HepG2 (cell line): ENCODE data around the gene NCOA5. TPM values are rescaled to one million over a fixed set of nuclear protein-coding genes. Genes with fewer than 3 reads are reported as not detected.

Experiments used
- ASH2L ChIP-seq: fragments of 300-600, 200-600 bp; sonication (generic); IDR thresholded peaks from 2 replicates; pipeline ENCODE4 v1.7.0; 2017; ENCODE audit warnings: low read depth, mild to moderate bottlenecking, moderate library complexity, mixed read lengths, low read length; ENCODE audit not compliant: insufficient read length
- BRD4 ChIP-seq: sonication (generic); formaldehyde crosslinking; IDR thresholded peaks from 2 replicates; pipeline ENCODE4 v1.4.0; 2020; ENCODE audit warnings: missing genetic modification reagents
- GZF1 ChIP-seq: sonication (generic); formaldehyde crosslinking; IDR thresholded peaks from 2 replicates; pipeline ENCODE4 v1.5.1; 2020; ENCODE audit warnings: mild to moderate bottlenecking, missing genetic modification reagents
- JDP2 ChIP-seq: sonication (generic); formaldehyde crosslinking; IDR thresholded peaks from 2 replicates; pipeline ENCODE4 v1.8.1; 2022; ENCODE audit warnings: missing genetic modification reagents, borderline replicate concordance
- JUN ChIP-seq: sonication (generic); formaldehyde crosslinking; IDR thresholded peaks from 2 replicates; pipeline ENCODE4 v1.4.0; 2020; ENCODE audit warnings: mild to moderate bottlenecking, missing genetic modification reagents
- REPIN1 ChIP-seq: sonication (generic); formaldehyde crosslinking; IDR thresholded peaks from 2 replicates; pipeline ENCODE4 v1.8.0; 2022; ENCODE audit warnings: missing genetic modification reagents, low read depth, mild to moderate bottlenecking, borderline replicate concordance
- RXRB ChIP-seq: IDR thresholded peaks from 2 replicates; pipeline ENCODE4 v1.6.1; 2016; ENCODE audit warnings: borderline replicate concordance, missing genetic modification reagents, missing compliant biosample characterization
- SMARCE1 ChIP-seq: fragments of 450-650 bp; IDR thresholded peaks from 2 replicates; pipeline ENCODE4 v1.6.1; 2017; ENCODE audit warnings: borderline replicate concordance
- SRY ChIP-seq: sonication (generic); formaldehyde crosslinking; IDR thresholded peaks from 2 replicates; pipeline ENCODE4 v1.8.0; 2022; ENCODE audit warnings: mild to moderate bottlenecking, missing genetic modification reagents
- TOE1 ChIP-seq: sonication (generic); formaldehyde crosslinking; IDR thresholded peaks from 2 replicates; pipeline ENCODE4 v1.4.0; 2020; ENCODE audit warnings: mild to moderate bottlenecking, missing genetic modification reagents
- WIZ ChIP-seq: sonication (generic); formaldehyde crosslinking; IDR thresholded peaks from 2 replicates; pipeline ENCODE4 v1.5.1; 2020; ENCODE audit warnings: mild to moderate bottlenecking, missing genetic modification reagents
- ZNF329 ChIP-seq: sonication (generic); formaldehyde crosslinking; IDR thresholded peaks from 2 replicates; pipeline ENCODE4 v1.9.0; 2021; ENCODE audit warnings: low read depth, mild to moderate bottlenecking, missing genetic modification reagents
- ZNF331 ChIP-seq: sonication (generic); formaldehyde crosslinking; IDR thresholded peaks from 2 replicates; pipeline ENCODE4 v1.4.0; 2020; ENCODE audit warnings: missing genetic modification reagents
- ZNF33B ChIP-seq: sonication (generic); formaldehyde crosslinking; IDR thresholded peaks from 2 replicates; pipeline ENCODE4 v1.5.1; 2020; ENCODE audit warnings: mild to moderate bottlenecking, missing genetic modification reagents
- ZNF430 ChIP-seq: sonication (generic); formaldehyde crosslinking; IDR thresholded peaks from 2 replicates; pipeline ENCODE4 v1.9.0; 2021; ENCODE audit warnings: mild to moderate bottlenecking, missing genetic modification reagents
- ZNF567 ChIP-seq: sonication (generic); formaldehyde crosslinking; IDR thresholded peaks from 2 replicates; pipeline ENCODE4 v1.8.1; 2023; ENCODE audit warnings: mild to moderate bottlenecking, missing genetic modification reagents, borderline replicate concordance
- ZNF629 ChIP-seq: sonication (generic); formaldehyde crosslinking; conservative IDR thresholded peaks from 2 replicates; pipeline ENCODE4 v1.5.0; 2020; ENCODE audit warnings: missing genetic modification reagents
- ZNF780A ChIP-seq: sonication (generic); formaldehyde crosslinking; IDR thresholded peaks from 2 replicates; pipeline ENCODE4 v1.8.0; 2022; ENCODE audit warnings: mild to moderate bottlenecking, missing genetic modification reagents, moderate library complexity
- ZNF781 ChIP-seq: sonication (generic); formaldehyde crosslinking; IDR thresholded peaks from 2 replicates; pipeline ENCODE4 v1.5.1; 2020; ENCODE audit warnings: borderline replicate concordance, mild to moderate bottlenecking, missing genetic modification reagents; ENCODE audit errors: not compliant biosample characterization
- ZSCAN22 ChIP-seq: sonication (generic); formaldehyde crosslinking; IDR thresholded peaks from 2 replicates; pipeline ENCODE4 v1.4.0; 2020; ENCODE audit warnings: mild to moderate bottlenecking, missing genetic modification reagents
- polyA plus RNA-seq, 8 experiments: library from polyadenylated mRNA; depleted of rRNA in 3 of 8; stranded (reverse) in 7 of 8; unstranded in 1 of 8; fragments of >200 nt; fragmentation: Illumina TruSeq in 4 of 8; extraction: Trizol in 4 of 8; gene quantifications; 2 replicates each; pipeline versions ENCODE4 v1.2.1 to v1.2.3, GENCODE V29; 2011 to 2016; ENCODE audit warnings: low read depth in 4 of 8, missing spikeins in 1 of 8, mixed read lengths in 1 of 8; ENCODE audit not compliant: insufficient read depth in 1 of 8
- total RNA-seq, 5 experiments: library from RNA; depleted of rRNA; stranded (reverse); fragments of >200 nt; fragmentation: Illumina TruSeq; extraction: Trizol; gene quantifications; 2 replicates each; pipeline ENCODE4 v1.2.3, GENCODE V29; 2016; ENCODE audit warnings: low read depth in 1 of 5
- TF ChIP-seq, protein P1 (sequence below): IDR thresholded peaks from 2 replicates; pipeline ENCODE4 v1.6.1; 2016; ENCODE audit warnings: missing biosample characterization, missing genetic modification reagents, low read depth
- TF ChIP-seq, protein P2 (sequence below): sonication (generic); formaldehyde crosslinking; IDR thresholded peaks from 2 replicates; pipeline ENCODE4 v1.4.0; 2020; ENCODE audit warnings: missing genetic modification reagents
- TF ChIP-seq, protein P3 (sequence below): sonication (generic); formaldehyde crosslinking; IDR thresholded peaks from 2 replicates; pipeline ENCODE4 v1.9.0; 2022; ENCODE audit warnings: missing genetic modification reagents, mild to moderate bottlenecking, borderline replicate concordance

Gene NCOA5
- total and polyA plus RNA-seq, 2 of the 13 experiments (the other 11 are each of a cell fraction or from before 2014, with no cell fraction given) = 16.5 to 28.4 TPM

DNA sequence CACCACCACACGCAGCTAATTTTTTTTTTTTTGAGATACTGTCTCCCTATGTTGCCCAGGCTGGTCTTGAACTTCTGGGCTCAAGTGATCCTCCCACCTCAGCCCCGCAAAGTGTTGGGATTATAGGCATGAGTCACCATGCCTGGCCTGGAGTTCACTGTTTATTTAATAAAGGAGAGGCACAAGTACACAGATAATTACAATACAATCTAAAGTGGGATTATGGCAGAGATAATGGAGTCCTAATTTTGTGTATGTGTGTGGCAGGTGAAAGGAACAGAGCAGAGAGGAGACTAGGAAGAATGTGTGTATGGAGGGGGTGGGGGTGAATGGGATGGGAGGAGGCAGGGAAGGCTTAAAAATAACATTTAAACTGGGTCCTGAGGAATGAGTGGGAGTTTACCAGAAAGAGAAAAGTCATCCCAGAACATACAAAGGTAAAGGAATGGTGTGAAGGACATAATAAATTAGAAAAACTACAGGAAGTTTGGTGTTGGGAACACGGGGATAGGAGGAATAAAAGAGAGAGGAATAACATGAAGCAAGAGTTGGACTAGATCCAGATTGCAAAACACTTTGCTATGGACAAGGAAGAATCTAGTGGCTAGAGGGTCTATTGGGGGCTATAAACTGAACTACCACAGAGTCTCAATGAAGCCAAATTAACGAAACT is 4.4 kb downstream of the NCOA5 start (continued):
- TF ChIP-seq ASH2L (no peak), ZNF33B (CRISPR knock-in tag) (no peak), ZNF629 (CRISPR knock-in tag) (no peak), WIZ (CRISPR knock-in tag) (no peak), JUN (CRISPR knock-in tag) (peak; percentile 50; the same call in 1 of the 2 replicates), ZNF567 (CRISPR knock-in tag) (no peak), BRD4 (no peak), GZF1 (CRISPR knock-in tag) (0 out of 2 replicates have a peak, but pooled peaks have one; percentile 67), ZNF780A (CRISPR knock-in tag) (no peak), ZNF781 (CRISPR knock-in tag) (no peak), REPIN1 (CRISPR knock-in tag) (no peak), ZNF331 (no peak), JDP2 (CRISPR knock-in tag) (no peak), ZNF430 (no peak), SMARCE1 (no peak), SRY (no peak), ZNF329 (CRISPR knock-in tag) (no peak), ZSCAN22 (CRISPR knock-in tag) (no peak), TOE1 (CRISPR knock-in tag) (no peak), RXRB (CRISPR knock-in tag) (no peak)
- TF ChIP-seq, protein P1, sequence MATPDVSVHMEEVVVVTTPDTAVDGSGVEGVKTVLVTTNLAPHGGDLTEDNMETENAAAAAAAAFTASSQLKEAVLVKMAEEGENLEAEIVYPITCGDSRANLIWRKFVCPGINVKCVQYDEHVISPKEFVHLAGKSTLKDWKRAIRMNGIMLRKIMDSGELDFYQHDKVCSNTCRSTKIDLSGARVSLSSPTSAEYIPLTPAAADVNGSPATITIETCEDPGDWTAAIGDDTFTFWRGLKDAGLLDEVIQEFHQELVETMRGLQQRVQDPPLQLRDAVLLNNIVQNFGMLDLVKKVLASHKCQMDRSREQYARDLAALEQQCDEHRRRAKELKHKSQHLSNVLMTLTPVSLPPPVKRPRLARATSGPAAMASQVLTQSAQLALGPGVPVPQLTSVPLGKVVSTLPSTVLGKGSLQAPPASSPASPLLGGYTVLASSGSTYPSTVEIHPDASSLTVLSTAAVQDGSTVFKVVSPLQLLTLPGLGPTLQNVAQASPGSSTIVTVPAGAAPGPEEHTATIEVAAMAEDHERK (CRISPR knock-in tag) = no peak
- TF ChIP-seq, protein P2, sequence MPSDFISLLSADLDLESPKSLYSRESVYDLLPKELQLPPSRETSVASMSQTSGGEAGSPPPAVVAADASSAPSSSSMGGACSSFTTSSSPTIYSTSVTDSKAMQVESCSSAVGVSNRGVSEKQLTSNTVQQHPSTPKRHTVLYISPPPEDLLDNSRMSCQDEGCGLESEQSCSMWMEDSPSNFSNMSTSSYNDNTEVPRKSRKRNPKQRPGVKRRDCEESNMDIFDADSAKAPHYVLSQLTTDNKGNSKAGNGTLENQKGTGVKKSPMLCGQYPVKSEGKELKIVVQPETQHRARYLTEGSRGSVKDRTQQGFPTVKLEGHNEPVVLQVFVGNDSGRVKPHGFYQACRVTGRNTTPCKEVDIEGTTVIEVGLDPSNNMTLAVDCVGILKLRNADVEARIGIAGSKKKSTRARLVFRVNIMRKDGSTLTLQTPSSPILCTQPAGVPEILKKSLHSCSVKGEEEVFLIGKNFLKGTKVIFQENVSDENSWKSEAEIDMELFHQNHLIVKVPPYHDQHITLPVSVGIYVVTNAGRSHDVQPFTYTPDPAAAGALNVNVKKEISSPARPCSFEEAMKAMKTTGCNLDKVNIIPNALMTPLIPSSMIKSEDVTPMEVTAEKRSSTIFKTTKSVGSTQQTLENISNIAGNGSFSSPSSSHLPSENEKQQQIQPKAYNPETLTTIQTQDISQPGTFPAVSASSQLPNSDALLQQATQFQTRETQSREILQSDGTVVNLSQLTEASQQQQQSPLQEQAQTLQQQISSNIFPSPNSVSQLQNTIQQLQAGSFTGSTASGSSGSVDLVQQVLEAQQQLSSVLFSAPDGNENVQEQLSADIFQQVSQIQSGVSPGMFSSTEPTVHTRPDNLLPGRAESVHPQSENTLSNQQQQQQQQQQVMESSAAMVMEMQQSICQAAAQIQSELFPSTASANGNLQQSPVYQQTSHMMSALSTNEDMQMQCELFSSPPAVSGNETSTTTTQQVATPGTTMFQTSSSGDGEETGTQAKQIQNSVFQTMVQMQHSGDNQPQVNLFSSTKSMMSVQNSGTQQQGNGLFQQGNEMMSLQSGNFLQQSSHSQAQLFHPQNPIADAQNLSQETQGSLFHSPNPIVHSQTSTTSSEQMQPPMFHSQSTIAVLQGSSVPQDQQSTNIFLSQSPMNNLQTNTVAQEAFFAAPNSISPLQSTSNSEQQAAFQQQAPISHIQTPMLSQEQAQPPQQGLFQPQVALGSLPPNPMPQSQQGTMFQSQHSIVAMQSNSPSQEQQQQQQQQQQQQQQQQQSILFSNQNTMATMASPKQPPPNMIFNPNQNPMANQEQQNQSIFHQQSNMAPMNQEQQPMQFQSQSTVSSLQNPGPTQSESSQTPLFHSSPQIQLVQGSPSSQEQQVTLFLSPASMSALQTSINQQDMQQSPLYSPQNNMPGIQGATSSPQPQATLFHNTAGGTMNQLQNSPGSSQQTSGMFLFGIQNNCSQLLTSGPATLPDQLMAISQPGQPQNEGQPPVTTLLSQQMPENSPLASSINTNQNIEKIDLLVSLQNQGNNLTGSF (CRISPR knock-in tag) = no peak
- TF ChIP-seq, protein P3, sequence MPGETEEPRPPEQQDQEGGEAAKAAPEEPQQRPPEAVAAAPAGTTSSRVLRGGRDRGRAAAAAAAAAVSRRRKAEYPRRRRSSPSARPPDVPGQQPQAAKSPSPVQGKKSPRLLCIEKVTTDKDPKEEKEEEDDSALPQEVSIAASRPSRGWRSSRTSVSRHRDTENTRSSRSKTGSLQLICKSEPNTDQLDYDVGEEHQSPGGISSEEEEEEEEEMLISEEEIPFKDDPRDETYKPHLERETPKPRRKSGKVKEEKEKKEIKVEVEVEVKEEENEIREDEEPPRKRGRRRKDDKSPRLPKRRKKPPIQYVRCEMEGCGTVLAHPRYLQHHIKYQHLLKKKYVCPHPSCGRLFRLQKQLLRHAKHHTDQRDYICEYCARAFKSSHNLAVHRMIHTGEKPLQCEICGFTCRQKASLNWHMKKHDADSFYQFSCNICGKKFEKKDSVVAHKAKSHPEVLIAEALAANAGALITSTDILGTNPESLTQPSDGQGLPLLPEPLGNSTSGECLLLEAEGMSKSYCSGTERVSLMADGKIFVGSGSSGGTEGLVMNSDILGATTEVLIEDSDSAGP = no peak
